GM18520 (cell line): ENCODE measurements around the gene TMEM130.
"Not testable (repeated sequence)": the region's sequence is repeated elsewhere in the genome, so short reads cannot be mapped to it uniquely, and the experiment has no call there.

Source experiments
- ATAC-seq: cut with Tn5 transposase; IDR thresholded peaks from one replicate; pipeline ENCODE4 v1.9.1; 2021; ENCODE audit not compliant: unreplicated experiment

The TMEM130 gene

DNA sequence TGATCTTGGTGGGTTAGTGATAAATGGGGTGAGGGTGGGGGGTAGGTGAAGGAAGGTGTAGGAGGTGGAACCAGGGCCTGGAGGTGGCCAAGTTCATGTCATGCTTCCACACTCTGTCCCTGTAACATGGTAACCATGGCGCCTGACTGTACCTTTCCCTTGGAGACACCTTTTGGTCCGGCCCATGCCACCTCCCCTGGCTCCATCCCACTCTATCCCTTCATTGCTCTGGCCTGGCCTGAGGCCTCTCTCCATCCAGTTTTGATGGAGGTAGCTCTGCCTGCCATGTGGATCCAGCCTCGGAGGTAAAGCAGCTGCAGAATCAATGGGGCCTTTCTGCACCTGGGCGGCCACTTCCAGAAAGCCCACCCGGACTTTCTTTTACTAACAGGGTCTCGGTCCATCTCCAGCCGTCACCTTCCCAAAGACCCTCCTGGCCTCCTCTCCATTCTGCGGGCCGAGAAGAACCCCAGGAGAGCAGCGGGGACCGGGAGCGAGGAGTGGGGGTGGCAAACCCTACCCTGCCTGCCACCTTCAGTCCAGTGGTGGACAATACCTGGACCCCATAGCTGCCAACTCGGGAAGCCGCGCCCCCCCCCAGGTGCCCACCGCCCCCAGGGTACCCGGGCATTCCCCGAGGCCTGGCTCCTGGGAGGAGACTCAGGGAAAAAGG, 8.0 kb upstream of the TMEM130 start:
- no peak for ATAC-seq

GRCh38 chr7:98877146-98877545, 7.3 kb upstream of the TMEM130 start:
- ATAC-seq: no peak

DNA sequence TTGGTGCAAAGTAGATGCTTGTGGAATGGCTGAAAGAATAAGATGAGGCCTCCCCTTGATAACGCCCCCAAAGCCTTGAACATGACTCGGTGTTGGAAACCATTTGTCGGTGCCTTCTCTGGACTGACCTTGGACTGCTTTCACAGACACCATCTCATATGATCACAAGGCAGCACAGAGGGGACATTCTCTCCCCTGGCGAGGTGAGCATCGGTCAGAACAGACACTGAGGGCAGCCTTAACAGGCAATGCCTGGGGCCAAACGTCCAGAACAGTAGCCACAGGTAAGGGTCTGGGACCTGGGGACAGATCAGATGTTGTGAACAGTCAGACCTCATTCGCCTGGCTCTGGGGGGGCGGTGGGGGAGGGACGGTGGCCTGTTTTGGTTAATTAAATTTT, 5.7 kb upstream of the TMEM130 start:
- no peak for ATAC-seq

GRCh38 chr7:98874942-98875341, 5.1 kb upstream of the TMEM130 start:
- ATAC-seq: no peak

GRCh38 chr7:98873610-98874009, 3.8 kb upstream of the TMEM130 start:
- ATAC-seq: not testable (repeated sequence)

DNA sequence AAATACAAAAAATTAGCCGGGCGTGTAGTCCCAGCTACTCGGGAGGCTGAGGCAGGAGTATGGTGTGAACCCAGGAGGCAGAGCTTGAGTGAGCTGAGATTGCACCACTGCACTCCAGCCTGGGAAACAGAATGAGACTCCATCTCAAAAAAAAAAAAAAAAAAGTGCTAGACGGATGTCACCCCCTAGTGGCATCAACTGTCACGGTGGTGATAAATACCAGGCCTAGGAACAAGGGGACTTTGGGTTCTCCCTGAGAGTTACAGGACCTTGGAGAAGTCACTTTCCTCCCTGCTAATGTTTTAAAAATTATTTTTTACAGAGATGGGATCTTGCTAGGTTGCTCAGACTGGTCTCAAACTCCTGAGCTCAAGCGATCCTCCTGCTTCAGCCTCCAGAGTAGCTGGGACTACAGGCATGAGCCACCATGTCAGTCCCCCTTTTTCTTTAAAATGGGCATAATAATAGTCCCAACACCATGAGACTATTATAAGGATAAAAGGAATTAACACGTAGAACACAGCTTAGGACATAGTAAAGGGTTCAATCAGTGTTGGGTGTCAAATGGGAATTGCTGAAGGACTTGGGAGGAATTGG, 2.6 kb upstream of the TMEM130 start:
- ATAC-seq: no peak

- no peak for ATAC-seq
These were observed 1.1 kb upstream of the TMEM130 start for GRCh38 chr7:98870807-98871491.

GRCh38 chr7:98870121-98870651, 372 bp upstream of the TMEM130 start:
- no peak for ATAC-seq

DNA sequence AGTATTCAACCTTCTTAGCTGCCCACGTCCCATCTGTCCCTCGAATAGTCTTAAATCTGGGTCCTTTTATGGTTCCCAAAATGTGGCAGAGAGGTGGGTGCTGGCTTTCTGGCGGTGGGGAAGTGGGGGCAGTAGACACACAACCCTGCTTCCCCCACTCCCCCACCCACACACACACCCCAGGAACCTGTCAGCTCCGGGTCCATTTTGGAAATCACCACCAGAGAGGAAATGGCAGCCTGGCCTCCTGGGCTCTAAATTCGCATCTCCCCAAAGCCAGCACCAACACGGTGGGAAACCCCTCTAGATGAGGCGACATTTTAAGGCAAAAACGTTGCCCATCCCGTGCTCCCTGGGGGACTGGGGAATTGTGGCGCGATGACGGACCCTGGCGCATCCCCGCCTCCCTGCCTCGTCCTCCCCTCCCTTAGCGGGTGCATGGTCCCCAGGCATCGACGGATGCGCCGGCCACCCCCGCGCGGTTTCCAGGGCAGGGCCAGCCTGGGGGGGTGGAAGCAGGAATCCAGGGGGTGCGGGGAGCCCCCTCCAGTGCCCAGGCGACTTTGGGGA, 702 bp downstream of the TMEM130 start:
- no peak for ATAC-seq

- ATAC-seq: no peak
These were observed 1.4 kb downstream of the TMEM130 start for GRCh38 chr7:98868450-98868849.

DNA sequence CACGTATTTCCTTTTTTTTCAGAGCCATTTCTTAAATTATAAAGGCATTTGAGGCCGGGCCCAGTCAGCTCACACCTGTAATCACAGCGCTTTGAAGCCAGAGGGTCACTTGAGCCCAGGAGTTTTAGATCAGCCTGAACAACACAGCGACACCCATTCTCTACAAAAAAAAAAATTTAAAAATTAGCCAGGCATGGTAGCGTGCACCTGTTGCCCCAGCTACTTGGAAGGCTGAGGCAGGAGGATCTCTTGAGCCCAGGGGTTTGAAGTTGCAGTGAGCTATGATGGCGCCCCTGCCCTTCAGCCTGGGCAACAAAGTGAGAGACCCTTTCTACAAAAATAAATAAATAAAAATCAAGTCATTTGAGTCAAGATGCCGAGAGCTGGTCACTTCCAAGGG, 3.0 kb downstream of the TMEM130 start:
- no peak for ATAC-seq

DNA sequence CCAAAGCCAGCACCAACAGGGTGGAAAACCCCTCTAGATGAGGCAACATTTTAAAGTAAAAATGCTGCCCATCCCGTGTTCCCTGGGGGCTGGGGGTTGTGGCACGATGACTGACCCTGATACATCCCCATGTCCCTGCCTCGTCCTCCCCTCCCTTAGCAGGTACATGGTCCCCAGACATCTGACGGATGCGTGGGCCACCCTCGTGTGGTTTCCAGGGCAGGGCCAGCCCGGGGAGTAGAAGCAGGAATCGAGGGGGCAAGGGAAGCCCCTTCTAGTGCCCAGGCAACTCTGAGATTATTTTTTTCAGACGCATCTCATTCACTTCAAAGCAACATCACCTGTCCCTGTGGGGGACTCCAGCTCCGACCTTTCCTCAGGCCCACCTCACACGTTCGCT, 3.5 kb downstream of the TMEM130 start:
- no peak for ATAC-seq

GRCh38 chr7:98864731-98865453, 4.9 kb downstream of the TMEM130 start:
- ATAC-seq: no peak

GRCh38 chr7:98863601-98864000, 6.2 kb downstream of the TMEM130 start:
- ATAC-seq: no peak

- ATAC-seq: no peak
These were observed 6.9 kb downstream of the TMEM130 start for GRCh38 chr7:98862716-98863420.

GRCh38 chr7:98862203-98862602, 7.6 kb downstream of the TMEM130 start:
- no peak for ATAC-seq

DNA sequence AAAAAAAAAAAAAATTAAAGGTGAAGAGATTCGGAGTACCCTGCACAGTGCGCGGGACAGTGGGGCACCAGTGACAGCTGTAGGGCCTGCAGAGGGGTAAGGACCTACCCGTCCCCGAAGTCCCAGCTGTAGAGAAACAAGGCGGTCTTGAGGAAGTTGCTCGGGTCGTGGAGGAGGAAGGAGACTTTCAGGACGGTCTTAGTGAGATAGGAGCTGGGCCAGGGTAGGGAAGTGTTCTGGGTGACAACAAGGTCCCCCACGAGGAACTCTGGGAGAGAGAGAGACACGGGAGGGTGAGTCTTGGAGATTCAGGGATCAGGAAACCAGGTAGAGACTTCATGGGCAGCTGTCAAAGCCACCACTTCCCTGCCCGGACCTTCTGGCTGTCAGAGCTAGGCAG, 9.7 kb downstream of the TMEM130 start:
- ATAC-seq: no peak

GRCh38 chr7:98855610-98856422, 14.0 kb downstream of the TMEM130 start:
- ATAC-seq: no peak

GRCh38 chr7:98852826-98853225, 17.0 kb downstream of the TMEM130 start:
- no peak for ATAC-seq

DNA sequence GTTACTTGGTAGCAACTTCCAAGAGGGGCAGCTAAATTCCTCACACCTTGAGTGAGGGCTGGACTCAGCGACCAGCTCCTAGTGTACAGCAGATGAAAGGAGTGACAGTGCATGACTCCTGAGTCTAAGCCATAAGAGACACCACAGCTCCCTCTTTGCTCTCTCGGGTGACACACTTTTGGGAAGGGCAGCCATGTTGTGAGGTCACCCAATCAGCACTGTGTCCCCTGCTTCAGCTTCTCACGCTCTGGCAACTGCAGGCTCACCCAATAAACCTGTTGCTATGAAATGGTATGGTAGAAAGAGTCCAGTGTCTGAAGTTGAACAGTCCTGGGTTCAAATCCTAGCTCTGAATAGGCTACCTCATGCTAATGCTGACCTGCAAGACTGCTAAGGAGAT, 20.9 kb downstream of the TMEM130 start:
- ATAC-seq: no peak
